ENCODE measurements around the gene PAX3. TPM values are rescaled to one million over a fixed set of nuclear protein-coding genes. Genes with fewer than 3 reads are reported as not detected.

PAX3 gene
- total and polyA plus RNA-seq, 4 donors: not detected

GRCh38 chr2:222280795-222281194 lies 18.0 kb downstream of the PAX3 start:
- 75 to 79% methylated on average over 5 of the region's 5 CpGs for WGBS, 2 donors

GRCh38 chr2:222272446-222273015 lies 26.3 kb downstream of the PAX3 start:
- 48 to 63% methylated on average over 4 of the region's 4 CpGs for WGBS, 2 donors
- no peak for ATAC-seq (ENCODE audit: insufficient read depth, low FRiP score)

More at GRCh38 chr2:222280795-222281194, 18.0 kb downstream of the PAX3 start:
- ATAC-seq (ENCODE audit: insufficient read depth, low FRiP score) (no peak), DNase-seq (no peak)
- no peaks in the 10 kb centered on the region for H3K4me1 ChIP-seq (ENCODE audit: control insufficient read depth in 5 of 5, insufficient read depth in 5 of 5, low read length in 5 of 5)
- peaks cover 0 to 2% (median 0%) of the 10 kb centered on the region in 4 donors for H3K9me3 ChIP-seq (ENCODE audit: control insufficient read depth in 4 of 4, insufficient read depth in 3 of 4, low read length in 3 of 4)
- peaks cover 0 to 61% (median 49%) of the 10 kb centered on the region in 3 donors for H3K27me3 ChIP-seq (ENCODE audit: control insufficient read depth in 3 of 3, insufficient read depth in 3 of 3, low read length in 2 of 3)
- no peak overlapping the region for H3K27ac ChIP-seq (ENCODE audit: low read depth in 1 of 2, low read length in 1 of 2)
- TF ChIP-seq CTCF (IDR thresholded peaks at IDR 0.05; ENCODE audit: control extremely low read depth, extremely low read depth): no peak
- no peak overlapping the region for H3K4me3 ChIP-seq
- no peaks in the 10 kb centered on the region for H3K36me3 ChIP-seq (ENCODE audit: control insufficient read depth in 4 of 4, insufficient read depth in 4 of 4, low read length in 4 of 4)
- H3K9ac ChIP-seq (ENCODE audit: insufficient read depth in 1 of 2, low read length in 2 of 2): no peak overlapping the region

GRCh38 chr2:222271854-222272253 lies 26.9 kb downstream of the PAX3 start:
- H3K9ac ChIP-seq (ENCODE audit: insufficient read depth in 1 of 2, low read length in 2 of 2): no peak overlapping the region
- no peak for ATAC-seq (ENCODE audit: insufficient read depth, low FRiP score)
- no peaks in the 10 kb centered on the region for H3K36me3 ChIP-seq (ENCODE audit: control insufficient read depth in 4 of 4, insufficient read depth in 4 of 4, low read length in 4 of 4)
- TF ChIP-seq CTCF (IDR thresholded peaks at IDR 0.05; ENCODE audit: control extremely low read depth, extremely low read depth): no peak
- H3K9me3 ChIP-seq (ENCODE audit: control insufficient read depth in 4 of 4, insufficient read depth in 3 of 4, low read length in 3 of 4): peaks cover 0 to 2% (median 0%) of the 10 kb centered on the region in 4 donors
- DNase-seq: no peak
- peaks cover 0 to 37% (median 35%) of the 10 kb centered on the region in 3 donors for H3K27me3 ChIP-seq (ENCODE audit: control insufficient read depth in 3 of 3, insufficient read depth in 3 of 3, low read length in 2 of 3)
- H3K4me1 ChIP-seq (ENCODE audit: control insufficient read depth in 5 of 5, insufficient read depth in 5 of 5, low read length in 5 of 5): peaks cover 0 to 12% (median 0%) of the 10 kb centered on the region in 5 donors
- 70 to 81% methylated on average over 5 of the region's 5 CpGs for WGBS, 2 donors
- H3K4me3 ChIP-seq: no peak overlapping the region
- H3K27ac ChIP-seq (ENCODE audit: low read depth in 1 of 2, low read length in 1 of 2): no peak overlapping the region

More at GRCh38 chr2:222272446-222273015, 26.3 kb downstream of the PAX3 start:
- no peak overlapping the region for H3K27ac ChIP-seq (ENCODE audit: low read depth in 1 of 2, low read length in 1 of 2)
- DNase-seq: peak in 2 of 3 donors; percentile 21 to 49
- H3K4me3 ChIP-seq: no peak overlapping the region
- peaks cover 0 to 12% (median 0%) of the 10 kb centered on the region in 5 donors for H3K4me1 ChIP-seq (ENCODE audit: control insufficient read depth in 5 of 5, insufficient read depth in 5 of 5, low read length in 5 of 5)
- H3K27me3 ChIP-seq (ENCODE audit: control insufficient read depth in 3 of 3, insufficient read depth in 3 of 3, low read length in 2 of 3): peaks cover 0 to 38% (median 36%) of the 10 kb centered on the region in 3 donors
- no peaks in the 10 kb centered on the region for H3K36me3 ChIP-seq (ENCODE audit: control insufficient read depth in 4 of 4, insufficient read depth in 4 of 4, low read length in 4 of 4)
- no peak overlapping the region for H3K9ac ChIP-seq (ENCODE audit: insufficient read depth in 1 of 2, low read length in 2 of 2)
- H3K9me3 ChIP-seq (ENCODE audit: control insufficient read depth in 4 of 4, insufficient read depth in 3 of 4, low read length in 3 of 4): peaks cover 0 to 2% (median 0%) of the 10 kb centered on the region in 4 donors
- no peak for TF ChIP-seq CTCF (IDR thresholded peaks at IDR 0.05; ENCODE audit: control extremely low read depth, extremely low read depth)
